CD4-positive, alpha-beta T cell treated with Interleukin-1 beta for 1 hour (primary cell): ENCODE results near the gene EGFLAM.

Experiments used
- DNase-seq, 2 donors: peaks; one replicate each; pipeline ENCODE4 v3.0.0-alpha.2; 2020 to 2022

Gene EGFLAM

DNA sequence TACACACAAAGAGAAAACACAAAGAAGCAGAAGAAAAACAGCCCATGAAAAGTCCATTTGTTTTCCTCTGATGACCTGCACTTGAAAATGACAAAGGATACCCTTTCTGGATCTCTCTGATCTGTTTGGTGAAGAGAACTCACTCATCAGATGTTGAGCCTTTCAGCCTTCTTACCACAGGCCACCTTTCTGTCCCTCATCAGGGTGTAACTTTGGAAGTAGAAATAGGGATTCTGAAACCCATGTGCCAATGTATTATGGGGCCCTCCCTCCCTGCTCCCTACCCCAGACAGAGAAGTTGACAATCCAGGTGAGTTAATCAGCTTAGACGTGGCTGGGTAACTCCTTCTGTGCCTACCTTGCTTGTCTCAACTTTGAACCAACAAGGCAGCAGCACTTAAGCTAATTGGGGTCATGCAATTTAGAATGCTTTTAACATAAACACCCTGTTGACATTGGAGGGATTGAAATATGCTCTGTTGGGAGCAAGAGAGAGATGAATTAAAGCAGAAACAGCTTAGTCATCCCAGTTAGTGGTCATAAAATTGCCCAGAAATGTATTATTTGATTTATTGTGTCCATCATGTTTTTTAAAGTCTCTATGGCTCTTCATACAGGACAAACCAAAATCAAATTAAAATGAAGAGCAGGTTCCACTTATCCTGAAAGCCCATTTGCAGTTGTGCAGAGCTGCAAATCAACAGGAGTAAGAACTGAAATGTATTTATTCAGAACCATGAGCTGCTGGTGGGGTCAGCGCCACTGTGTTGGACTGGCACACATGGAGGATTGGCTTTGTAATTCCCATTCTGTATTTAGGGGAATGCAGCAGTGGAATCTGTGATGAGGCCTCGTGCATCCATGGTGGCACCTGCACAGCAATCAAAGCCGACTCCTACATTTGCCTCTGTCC lies 166.0 kb downstream of the EGFLAM start:
- no peak for DNase-seq

DNA sequence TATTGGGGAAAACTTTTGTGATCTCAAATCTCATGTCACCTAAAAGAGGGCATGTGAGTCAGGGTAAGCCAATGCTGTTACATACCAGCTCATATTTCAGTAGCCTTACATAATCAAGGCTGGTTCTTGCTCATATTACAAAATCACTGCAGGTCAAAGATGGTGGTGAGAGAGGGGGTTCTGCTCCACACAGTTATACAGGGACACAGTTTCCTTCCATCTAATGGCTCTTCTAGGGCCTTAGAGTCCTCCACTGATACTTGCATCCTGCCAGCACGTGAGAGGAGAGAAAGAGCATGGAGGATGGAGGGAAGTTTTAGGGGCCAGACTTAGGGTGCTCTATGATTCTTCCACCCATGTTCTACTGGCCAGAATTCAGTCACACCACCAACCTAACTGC lies 168.1 kb downstream of the EGFLAM start:
- DNase-seq, result no peak

DNA sequence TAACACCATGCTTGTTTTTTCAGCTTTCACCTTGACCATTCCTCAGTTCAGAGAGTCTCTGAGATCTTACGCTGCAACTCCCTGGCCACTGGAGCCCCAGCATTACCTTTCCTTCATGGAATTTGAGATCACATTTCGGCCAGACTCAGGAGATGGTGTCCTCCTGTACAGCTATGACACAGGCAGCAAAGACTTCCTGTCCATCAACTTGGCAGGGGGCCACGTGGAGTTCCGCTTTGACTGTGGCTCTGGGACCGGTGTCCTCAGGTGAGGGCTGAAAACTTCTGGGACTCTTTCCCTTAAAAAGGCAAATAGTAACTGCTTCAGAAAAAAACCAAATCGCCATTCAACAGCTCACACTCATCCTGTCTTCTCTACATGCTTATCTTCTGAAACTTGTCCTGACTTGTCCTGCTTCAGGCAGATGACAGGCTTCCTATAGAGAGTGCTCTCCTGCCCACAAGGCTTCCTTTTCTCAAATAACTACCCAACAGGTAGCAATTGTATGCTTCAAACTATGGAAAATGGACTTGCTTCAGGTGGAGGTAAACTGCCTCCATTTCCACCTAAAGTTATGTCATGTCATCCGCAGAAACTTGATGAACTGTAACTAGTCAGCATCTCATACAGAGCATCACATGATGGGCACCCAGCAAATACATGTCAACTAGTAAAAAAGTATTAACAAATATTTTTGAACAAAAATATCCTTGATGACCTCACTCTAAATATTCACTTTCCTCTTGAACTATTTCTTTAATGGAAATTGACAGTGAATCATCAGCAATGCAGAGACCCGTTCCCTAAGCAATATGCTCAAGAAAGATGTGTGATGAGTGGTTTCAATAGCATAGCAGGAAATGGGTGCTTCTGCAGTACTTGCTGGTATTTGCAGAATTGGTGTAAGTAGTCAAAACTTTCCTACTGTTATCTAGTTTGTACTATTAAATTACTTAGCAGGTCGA lies 168.9 kb downstream of the EGFLAM start:
- no peak for DNase-seq

DNA sequence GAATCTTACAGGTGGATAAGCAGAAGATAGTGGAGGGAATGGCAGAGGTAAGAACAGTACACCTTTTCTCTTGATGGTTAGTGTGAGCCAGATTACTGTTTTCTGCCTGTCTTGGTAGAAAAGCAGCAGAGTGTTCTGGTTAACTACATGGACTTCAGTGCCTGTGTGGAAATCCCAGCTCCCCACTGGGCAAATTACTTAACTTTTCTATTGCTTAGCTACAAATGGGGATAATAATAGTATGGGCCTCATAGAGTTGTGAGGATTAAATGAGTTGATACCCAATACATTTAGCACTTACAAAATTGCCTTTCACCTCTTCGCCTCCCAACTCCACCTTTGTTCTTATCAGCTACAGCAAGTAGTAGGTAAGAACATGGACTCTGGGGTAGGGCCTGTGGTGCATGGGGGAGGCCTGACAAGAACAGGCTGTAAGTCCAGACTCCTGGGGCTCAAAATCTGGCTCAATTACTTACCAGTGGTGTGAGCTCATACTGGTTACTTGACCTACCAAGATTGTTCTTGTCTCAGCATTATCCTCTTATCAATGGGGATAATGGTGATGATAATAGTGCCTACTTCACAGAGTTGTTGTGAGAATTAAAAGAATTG lies 173.0 kb downstream of the EGFLAM start:
- DNase-seq, result no peak

DNA sequence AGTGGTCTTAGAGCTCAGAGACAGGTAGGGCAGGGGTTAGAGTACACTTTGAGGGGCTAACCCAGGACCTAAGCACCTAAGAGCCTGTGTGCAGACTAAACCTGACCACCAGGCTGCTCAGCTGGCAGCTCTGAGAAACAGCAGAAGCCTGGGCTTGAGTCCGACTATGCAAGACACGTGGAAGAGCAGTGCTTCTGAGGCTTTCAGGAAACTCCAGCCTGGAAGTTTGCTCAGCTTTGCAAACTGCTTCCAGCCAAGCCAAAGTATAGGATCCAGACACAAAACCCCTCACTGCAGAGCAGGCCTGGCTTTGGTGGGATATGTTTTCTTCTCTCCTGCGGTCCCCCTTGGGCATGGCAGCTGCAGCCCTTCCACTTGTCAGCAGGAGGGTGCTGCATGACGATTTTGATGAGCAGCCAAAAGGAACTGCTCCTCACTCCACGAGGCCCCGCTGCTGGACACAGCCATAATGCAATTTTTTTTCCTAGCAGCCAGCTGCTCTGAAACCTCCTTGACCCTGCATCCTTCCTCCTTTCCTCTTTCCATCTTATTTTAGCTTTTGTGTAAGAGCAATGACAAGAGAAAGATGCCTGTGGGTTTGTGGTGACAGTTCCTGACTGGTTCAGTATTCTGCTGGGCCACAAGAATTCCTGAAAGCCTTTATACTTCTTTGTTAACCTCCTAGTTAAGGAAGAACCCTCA lies 175.0 kb downstream of the EGFLAM start:
- no peak for DNase-seq

DNA sequence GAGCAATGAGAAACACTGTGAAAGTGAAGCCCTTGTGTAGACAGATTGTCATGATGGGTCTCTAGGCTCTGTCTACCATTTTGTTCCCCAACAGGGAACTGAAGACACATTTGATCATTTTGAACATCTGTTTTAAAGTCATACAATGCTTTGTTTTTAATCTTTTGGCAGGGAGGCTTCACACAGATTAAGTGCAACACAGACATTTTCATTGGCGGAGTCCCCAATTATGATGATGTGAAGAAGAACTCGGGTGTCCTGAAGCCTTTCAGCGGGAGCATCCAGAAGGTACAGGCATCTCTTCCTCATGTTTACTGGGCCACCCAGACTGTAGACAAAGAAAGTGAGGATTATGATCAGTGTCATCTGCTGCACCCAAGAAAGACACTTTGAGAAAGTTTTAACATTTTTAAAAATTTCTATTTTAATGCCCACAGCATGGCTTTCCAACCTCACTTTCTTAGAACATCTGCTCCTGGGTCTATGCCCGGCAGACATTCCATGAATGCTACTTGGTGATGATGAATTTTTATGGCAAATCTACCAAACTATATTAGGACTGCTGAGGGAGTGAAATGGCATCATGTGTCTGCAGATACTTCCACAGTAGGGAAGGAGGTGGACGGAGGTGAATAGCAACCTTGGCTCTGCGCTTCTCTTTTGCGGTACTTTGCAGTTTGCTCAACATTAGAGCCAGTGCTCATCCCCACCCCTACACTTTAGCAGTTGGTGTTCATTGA lies 176.8 kb downstream of the EGFLAM start:
- no peak for DNase-seq

DNA sequence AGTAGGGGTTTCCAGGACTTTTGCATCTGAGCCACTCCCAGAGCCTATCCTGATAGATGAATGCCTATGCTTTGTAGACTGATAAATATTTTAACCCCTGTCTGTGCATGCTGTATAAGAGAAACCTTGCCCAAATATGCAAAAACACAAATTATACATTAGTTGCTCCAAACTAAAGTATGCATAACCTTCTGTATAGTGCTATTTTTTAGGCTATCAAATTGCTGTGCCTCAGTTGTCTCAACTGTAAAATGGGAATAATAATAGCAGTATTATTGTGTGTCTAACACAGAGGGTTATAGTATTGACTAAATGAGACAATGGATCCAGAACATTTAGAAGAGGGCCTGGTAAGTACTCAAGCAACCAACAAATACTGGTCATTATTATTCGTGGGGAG lies 180.4 kb downstream of the EGFLAM start:
- DNase-seq, result no peak

DNA sequence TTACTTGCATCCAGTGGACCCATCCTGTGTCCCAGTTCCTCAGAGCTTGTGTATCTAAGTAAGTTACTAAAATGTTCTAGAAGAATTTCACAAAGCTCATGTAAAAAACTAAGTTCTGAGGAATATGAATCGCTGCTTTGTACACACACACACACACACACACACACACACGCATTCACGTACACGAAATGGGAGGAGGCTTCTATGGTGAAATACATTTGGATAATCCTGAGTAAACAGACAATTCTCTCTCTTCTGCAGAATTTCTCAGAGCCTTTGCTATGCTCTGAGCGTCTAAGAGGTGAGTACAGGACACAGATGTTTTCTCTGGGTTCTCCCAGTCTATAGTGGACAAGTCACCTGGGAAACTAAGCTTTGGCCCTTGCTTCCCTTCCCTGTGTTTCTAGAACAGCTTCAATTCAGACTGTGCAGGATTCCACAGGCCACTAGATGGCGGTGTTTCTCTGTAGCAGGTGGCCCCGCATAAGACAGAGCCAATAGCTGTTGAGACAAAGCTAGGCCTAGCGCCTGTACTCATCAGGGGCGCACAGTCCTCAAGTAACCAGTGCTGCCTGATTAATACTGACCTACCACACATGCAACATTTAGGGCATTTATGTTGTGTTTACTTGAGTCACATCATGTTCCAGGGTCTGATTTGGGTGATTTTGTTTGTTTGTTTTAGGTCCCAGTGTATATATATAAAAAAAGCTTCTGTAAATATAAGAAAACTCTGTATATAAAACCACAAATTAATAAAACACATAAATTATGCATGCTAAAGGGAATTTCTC lies 183.3 kb downstream of the EGFLAM start:
- DNase-seq, result peak; percentile 72 to 81

DNA sequence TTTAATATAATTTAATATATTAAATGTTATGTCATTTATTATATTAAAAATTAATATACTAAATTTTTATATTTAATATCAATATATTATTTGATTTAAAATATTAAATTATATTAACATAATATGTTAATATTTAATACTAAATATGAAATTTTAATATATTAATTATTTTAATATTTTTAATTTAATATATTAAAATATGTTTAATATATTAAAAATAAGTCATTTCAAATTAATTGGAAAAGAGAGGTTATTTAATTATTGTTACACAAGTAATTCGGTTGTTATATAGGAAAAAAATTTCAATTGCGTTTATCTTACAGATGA lies 183.9 kb downstream of the EGFLAM start:
- DNase-seq, result no peak

DNA sequence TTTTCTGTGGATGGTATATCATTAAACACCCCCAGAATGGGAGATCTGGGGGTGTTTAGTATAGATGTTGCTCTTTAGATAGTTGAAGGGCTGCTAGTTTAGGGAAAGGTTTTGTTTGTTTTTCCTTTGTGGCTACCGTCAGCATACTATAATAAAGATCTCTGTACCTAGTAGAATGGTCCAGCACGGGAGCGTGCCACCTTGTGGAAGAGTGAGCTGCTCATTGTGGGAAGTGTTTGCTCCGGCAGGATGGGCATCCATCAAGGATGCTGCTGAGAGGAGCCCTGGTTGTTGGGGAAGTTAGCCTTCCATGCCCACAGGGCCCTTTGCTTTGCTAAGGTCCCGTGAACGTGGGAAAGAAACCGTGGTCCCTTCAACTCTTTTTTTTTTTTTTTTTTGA lies 185.0 kb downstream of the EGFLAM start:
- DNase-seq, result no peak

DNA sequence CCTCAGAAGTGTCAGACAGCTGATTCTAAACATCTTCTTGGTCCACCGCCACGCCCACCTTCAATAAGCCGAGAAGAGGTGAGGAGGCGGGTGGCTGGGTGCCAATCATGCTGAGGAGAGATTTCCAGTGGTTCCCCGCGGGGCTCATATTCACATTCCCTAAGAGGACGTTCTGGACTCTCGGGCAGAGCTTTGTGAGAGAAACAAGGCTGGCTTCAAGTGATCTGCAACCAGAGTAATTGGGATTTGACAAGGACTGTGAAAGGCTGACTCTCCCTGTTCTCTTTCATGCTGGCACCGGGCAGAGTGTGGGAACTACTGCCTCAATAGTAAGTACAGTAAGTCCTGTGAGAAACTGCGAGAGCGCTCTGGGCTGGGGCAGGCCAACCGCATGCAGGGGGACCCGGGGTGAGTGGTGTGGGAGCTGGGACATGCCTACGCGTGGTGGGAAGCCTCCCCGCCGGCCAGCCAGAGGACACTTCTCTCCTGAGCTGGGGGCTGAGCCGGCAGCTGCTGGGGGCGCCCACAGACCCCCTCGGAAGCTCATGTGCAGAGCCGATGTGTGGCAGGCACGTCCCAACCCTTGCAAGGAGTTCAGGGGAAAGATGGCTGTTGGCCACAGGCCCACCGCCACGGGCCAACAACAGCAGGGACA lies 187.1 kb downstream of the EGFLAM start:
- no peak for DNase-seq

DNA sequence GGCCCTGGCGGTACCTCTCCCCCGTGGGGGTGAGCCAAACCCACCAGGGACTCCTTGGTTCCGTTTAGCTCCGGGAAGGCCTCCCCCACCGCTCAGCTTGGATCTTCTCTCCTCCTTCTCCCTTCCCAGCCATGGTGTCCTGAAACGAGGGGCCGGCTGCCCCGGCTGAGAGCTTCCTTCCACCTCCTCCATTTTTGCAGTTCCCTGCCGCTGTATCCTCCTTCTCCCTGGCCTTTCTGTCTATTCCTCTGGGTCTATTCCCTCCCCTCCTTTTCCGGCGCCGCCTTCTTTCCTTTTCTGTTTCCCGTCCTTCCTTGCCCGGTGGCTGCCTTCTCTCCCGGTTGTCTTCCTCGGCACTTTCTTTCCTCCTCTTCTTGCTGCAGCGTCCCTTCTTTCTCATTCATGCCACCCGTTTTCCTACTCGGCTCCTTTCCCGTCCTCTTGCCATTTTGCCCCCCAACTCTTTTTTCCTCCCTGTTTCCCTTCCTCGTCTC lies 187.7 kb downstream of the EGFLAM start:
- DNase-seq, result no peak

DNA sequence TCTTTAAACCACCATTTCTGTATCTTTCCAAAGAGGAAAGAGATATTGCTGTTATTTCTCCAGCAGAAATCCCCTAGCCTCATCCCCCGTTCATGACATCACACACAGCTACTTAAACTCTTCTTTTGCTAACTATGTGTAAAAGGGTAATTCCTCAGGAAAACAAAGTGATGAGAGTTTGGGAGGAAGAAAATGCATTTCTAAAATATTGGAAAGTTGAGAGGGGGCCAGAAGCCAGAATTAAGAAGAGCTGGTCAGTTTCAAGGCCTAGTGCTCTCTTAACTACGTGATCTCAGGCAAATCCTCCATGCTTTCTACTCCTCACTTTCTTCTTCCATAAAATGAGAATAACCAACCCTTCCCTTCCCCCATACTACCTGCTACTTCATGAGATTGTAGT lies 188.7 kb downstream of the EGFLAM start:
- no peak for DNase-seq

DNA sequence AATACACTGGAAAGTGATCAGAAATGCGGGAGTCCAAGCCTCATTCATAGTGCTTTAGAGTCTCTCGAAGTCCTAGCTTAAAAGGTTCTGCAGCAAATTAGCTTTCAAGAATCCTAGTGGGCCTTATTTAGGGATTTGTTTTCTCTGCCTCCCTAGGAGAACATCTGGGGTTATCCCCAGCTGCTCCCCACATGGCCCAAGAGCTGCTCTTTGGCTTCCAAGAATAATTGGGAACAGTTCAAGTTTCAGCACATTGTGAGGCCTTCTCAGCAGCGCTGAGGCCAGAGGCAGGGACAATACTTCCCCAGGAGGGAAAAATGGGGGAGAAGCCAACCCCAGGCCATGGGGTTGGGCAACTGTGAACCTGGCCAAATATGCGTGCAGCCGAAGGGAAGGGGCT lies 189.4 kb downstream of the EGFLAM start:
- no peak for DNase-seq

DNA sequence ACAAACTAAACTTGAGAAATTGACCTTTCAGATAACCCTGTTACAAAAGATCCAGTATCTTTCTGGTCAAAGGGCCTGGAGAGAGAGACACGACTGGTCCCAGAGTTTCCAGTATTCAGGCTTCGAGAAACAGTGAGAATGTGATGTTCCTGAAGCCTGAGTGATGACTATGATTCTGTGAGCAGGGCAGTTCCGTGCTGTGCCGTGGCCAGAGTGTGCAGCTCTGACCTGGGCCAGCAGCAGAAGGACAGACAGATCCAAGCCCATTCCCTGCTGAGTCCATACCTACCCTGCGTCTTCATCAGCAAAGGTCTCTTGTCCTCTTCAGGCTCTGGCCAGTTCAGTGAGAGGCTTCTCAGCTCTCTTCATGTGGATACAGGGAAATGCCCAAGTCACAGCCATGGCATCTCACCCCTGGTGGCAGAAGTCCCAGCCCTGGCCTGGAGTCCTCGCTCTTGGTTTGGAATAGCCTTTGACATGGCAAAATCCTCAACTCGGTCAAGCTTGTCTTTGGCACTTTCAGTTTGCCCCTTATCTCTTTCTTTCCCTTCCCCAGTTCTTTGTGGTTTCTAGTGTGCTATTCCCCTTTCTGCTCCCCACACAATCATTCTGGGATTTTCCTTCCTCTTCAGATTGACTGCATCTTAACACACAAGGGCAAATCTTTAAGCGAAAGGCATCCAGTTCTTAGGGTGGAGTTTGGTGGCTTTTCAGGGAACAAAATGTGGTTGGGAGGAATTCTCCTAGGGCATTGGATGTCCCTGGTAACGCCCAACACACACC lies 190.4 kb downstream of the EGFLAM start:
- DNase-seq, result no peak

DNA sequence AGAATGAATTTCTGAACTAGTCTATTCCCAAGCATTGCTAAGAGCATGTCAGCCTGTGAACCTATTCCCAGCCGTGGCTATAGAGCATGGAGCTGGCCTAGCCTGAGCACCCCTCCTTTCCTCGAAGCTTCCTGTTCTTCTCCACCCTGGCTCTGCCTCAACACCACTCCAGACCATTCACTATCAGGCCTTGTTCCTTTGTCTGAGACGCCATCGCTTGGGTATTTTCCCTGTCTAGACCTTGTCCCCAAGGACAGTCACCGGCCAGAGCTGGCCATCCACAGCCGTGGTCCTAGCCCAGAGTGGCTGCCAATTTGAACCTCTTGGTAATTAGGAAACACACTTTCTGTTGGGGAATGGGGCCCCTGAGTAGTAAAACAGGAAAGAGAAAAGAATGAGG lies 192.3 kb downstream of the EGFLAM start:
- DNase-seq, result no peak

DNA sequence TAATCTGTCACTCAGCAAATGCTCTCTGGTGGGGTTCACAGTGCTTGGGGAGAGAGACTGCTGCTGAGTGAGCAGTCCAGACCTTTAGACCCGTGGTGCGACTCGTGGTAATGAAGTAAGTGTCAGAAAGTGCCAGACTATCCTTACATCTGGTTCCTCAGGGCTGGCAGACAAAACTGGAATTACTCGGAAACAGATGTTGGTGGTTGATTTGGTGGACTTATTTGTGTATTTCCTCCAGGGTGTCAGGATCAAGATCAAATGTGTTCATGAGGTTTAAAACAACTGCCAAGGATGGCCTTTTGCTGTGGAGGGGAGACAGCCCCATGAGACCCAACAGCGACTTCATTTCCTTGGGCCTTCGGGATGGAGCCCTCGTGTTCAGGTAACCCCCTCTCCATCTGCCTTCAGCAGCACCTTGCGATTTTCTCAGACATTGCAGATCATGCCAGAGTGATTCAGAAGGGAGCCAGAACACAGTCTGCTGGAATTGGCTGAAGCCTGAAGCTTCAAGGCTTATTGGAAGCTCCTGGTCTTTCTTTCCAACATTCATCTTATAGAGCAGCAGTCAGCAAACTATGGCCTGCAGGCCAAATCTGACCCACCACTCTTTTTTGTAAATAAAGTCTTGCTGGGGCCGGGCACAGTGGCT lies 192.8 kb downstream of the EGFLAM start:
- DNase-seq, result no peak

DNA sequence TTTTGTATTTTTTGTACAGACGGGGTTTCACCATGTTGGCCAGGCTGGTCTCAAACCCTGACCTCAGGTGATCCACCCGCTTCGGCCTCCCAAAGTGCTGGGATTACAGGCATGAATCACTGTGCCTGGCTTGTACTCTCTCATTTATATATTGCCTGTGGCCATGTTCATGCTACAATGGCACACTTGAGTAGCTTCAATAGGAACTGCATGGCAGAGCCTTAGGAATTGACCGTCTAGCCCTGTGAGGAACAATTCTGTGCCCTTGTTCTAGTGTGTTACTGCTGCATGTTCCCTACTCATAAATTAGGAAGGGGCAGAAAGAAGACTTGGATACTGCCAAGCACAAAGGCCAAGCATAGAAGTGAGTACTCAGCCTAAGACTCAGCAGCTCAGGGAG lies 193.8 kb downstream of the EGFLAM start:
- no peak for DNase-seq

DNA sequence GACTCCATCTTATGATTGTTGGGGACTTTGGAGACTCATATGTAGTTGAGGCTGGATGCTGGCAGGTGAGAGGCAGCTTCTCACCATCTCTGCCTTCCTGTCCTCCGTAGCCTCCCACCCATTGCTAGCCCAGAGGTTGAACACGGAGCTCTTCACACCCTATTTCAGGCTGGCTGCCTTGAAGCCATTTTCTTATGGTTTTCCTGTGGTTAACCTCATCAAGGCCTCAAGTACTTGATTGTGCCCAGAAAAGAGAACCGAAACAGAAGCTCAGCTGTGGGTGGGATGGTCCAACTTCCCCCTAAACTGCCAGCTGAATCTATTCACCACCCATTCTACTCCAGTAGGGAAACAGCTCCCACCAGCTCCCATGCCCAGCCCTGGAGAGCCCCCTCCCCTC lies 195.1 kb downstream of the EGFLAM start:
- peak; percentile 50 to 69 for DNase-seq
